Loucy (cell line): ENCODE measurements around the gene ZSCAN9.

Source experiments
- EZH2phosphoT487 ChIP-seq: fragments of 200-600 bp; IDR thresholded peaks from 2 replicates; pipeline ENCODE4 v1.6.1; 2018; ENCODE audit warnings: antibody characterized with exemption, mild to moderate bottlenecking, moderate library complexity, borderline replicate concordance
- TF ChIP-seq, protein P1 (sequence below): fragments of 200-600 bp; sonication (generic); conservative IDR thresholded peaks from 2 replicates; pipeline ENCODE4 v1.5.1; 2014; ENCODE audit warnings: mild to moderate bottlenecking, antibody characterized with exemption, low read length

DNA sequence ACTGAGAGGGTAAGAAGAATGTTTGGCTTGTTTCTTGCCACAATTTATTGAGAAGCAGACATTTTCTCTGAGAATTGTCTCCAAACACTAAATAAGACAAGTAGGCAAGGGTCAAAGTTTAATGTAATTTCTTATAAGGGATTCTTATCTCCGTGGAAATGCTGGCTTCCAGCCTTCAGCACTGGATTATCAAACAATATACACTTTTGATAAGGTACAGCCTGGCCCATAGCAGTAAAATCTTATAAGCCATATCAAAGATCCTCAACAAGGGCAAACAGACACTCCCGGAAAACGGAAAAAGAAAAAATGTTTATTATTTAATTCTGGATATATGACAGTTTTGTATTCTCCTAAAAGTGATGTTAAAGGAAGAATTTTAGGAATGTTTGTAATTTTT lies 18.5 kb upstream of the ZSCAN9 start:
- TF ChIP-seq, protein P1, sequence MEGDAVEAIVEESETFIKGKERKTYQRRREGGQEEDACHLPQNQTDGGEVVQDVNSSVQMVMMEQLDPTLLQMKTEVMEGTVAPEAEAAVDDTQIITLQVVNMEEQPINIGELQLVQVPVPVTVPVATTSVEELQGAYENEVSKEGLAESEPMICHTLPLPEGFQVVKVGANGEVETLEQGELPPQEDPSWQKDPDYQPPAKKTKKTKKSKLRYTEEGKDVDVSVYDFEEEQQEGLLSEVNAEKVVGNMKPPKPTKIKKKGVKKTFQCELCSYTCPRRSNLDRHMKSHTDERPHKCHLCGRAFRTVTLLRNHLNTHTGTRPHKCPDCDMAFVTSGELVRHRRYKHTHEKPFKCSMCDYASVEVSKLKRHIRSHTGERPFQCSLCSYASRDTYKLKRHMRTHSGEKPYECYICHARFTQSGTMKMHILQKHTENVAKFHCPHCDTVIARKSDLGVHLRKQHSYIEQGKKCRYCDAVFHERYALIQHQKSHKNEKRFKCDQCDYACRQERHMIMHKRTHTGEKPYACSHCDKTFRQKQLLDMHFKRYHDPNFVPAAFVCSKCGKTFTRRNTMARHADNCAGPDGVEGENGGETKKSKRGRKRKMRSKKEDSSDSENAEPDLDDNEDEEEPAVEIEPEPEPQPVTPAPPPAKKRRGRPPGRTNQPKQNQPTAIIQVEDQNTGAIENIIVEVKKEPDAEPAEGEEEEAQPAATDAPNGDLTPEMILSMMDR = no peak
- TF ChIP-seq EZH2phosphoT487 = no peak
